Chondrocyte (in vitro differentiated cells): ENCODE results near the gene ARHGDIG. TPM values are rescaled to one million over a fixed set of nuclear protein-coding genes. Genes with fewer than 3 reads are reported as not detected.
A peak's percentile ranks its signal among the peaks of the same experiment; 100 is the strongest.

Source experiments
- DNase-seq: peaks from one replicate; pipeline ENCODE4 v3.0.0; 2021; ENCODE audit warnings: mixed read lengths, low spot score
- H3K27ac Mint-ChIP-seq: one replicate; pipeline ENCODE4 v1.8.0; 2021; ENCODE audit warnings: mild to moderate bottlenecking, moderate library complexity, mixed read lengths; ENCODE audit not compliant: unreplicated experiment
- H3K27me3 Mint-ChIP-seq: 2 replicates; pipeline ENCODE4 v1.8.0; 2021; ENCODE audit warnings: low read depth, mixed read lengths
- H3K36me3 Mint-ChIP-seq: 2 replicates; pipeline ENCODE4 v1.8.0; 2021; ENCODE audit warnings: low read depth, mixed read lengths
- H3K4me1 Mint-ChIP-seq: 2 replicates; pipeline ENCODE4 v1.8.0; 2021; ENCODE audit warnings: low read depth, mild to moderate bottlenecking, mixed read lengths
- H3K4me3 Mint-ChIP-seq: one replicate; pipeline ENCODE4 v1.8.0; 2021; ENCODE audit warnings: mild to moderate bottlenecking, moderate library complexity, mixed read lengths; ENCODE audit not compliant: unreplicated experiment
- H3K9me3 Mint-ChIP-seq: 2 replicates; pipeline ENCODE4 v1.8.0; 2021; ENCODE audit warnings: low read depth, mixed read lengths
- CTCF ChIP-seq: fragments of 200-600 bp; sonication (generic); IDR thresholded peaks from 2 replicates; pipeline ENCODE4 v1.5.0; 2021; ENCODE audit warnings: antibody characterized with exemption, mild to moderate bottlenecking, moderate library complexity
- total RNA-seq: library from RNA; stranded (reverse); gene quantifications from 3 replicates; pipeline ENCODE4 v1.2.1, GENCODE V29; 2021

The ARHGDIG gene
- total RNA-seq, 1 donor from 2014 or later = 4.0 TPM

- TF ChIP-seq CTCF = no peak
- H3K27ac Mint-ChIP-seq = no peak overlapping the region
- H3K36me3 Mint-ChIP-seq = no peaks in the 10 kb centered on the region
- H3K27me3 Mint-ChIP-seq = no peaks in the 10 kb centered on the region
- DNase-seq = no peak
- no peak overlapping the region for H3K4me3 Mint-ChIP-seq
- peaks cover 5% of the 10 kb centered on the region for H3K4me1 Mint-ChIP-seq
- no peaks in the 10 kb centered on the region for H3K9me3 Mint-ChIP-seq
These were observed 7.5 kb upstream of the ARHGDIG start for GRCh38 chr16:272633-273546.

- Mint-ChIP-seq H3K27ac (no peak overlapping the region), H3K36me3 (no peaks in the 10 kb centered on the region), H3K9me3 (no peaks in the 10 kb centered on the region), H3K4me3 (no peak overlapping the region), H3K27me3 (no peaks in the 10 kb centered on the region), H3K4me1 (peaks cover 5% of the 10 kb centered on the region)
- no peak for DNase-seq
- no peak for TF ChIP-seq CTCF
These were observed 6.6 kb upstream of the ARHGDIG start for GRCh38 chr16:273547-274421.

GRCh38 chr16:275041-275641 is 5.2 kb upstream of the ARHGDIG start:
- H3K4me3 Mint-ChIP-seq = peak overlapping the region; percentile 66
- no peaks in the 10 kb centered on the region for H3K36me3 Mint-ChIP-seq
- H3K27ac Mint-ChIP-seq = no peak overlapping the region
- no peak for TF ChIP-seq CTCF
- no peaks in the 10 kb centered on the region for H3K27me3 Mint-ChIP-seq
- DNase-seq = no peak
- no peaks in the 10 kb centered on the region for H3K9me3 Mint-ChIP-seq
- peaks cover 5% of the 10 kb centered on the region for H3K4me1 Mint-ChIP-seq

GRCh38 chr16:275786-276232 is 4.6 kb upstream of the ARHGDIG start, which contains the start of gene RGS11:
TSS of gene RGS11 (minus strand) at chr16:275944. CDS start at chr16:275911, 33 bp downstream.
- Mint-ChIP-seq H3K4me1 (peaks cover 5% of the 10 kb centered on the region), H3K36me3 (no peaks in the 10 kb centered on the region), H3K4me3 (peak within 1 kb of the TSS; percentile 70), H3K27ac (no peak within 1 kb of the TSS), H3K9me3 (no peaks in the 10 kb centered on the region), H3K27me3 (no peaks in the 10 kb centered on the region)
- TF ChIP-seq CTCF = no peak
- DNase-seq = no peak
